ENCODE data around the gene AXL.

- no peak for TF ChIP-seq TAF1 (conservative IDR thresholded peaks at IDR 0.05)
- TF ChIP-seq HNF4A (conservative IDR thresholded peaks at IDR 0.05), result no peak
- no peak for TF ChIP-seq CTCF (IDR thresholded peaks at IDR 0.05; ENCODE audit: low read depth, low read length, missing input control)
- no peak for TF ChIP-seq REST (IDR thresholded peaks at IDR 0.05)
- no peak for TF ChIP-seq FOXA1 (IDR thresholded peaks at IDR 0.05)
- no peak for TF ChIP-seq GABPA (IDR thresholded peaks at IDR 0.05 in 1 of 2, conservative IDR thresholded peaks at IDR 0.05 in 1 of 2)
- no peak for TF ChIP-seq EGR1 (IDR thresholded peaks at IDR 0.05; ENCODE audit: low read depth in 2 of 2)
- TF ChIP-seq RAD21 (IDR thresholded peaks at IDR 0.05), result no peak
- TF ChIP-seq SP1 (IDR thresholded peaks at IDR 0.05), result no peak
- no peak for TF ChIP-seq ATF3 (IDR thresholded peaks at IDR 0.05)
Observed at GRCh38 chr19:41193430-41194156, 25.4 kb upstream of the AXL start.

Measured in liver (tissue), 3 donors.